Measurements from ENCODE around the gene PTPRN2. TPM values are rescaled to one million over a fixed set of nuclear protein-coding genes. Genes with fewer than 3 reads are reported as not detected.

PTPRN2 gene
- total RNA-seq, 1 experiment from 2014 or later = 3.8 TPM

DNA sequence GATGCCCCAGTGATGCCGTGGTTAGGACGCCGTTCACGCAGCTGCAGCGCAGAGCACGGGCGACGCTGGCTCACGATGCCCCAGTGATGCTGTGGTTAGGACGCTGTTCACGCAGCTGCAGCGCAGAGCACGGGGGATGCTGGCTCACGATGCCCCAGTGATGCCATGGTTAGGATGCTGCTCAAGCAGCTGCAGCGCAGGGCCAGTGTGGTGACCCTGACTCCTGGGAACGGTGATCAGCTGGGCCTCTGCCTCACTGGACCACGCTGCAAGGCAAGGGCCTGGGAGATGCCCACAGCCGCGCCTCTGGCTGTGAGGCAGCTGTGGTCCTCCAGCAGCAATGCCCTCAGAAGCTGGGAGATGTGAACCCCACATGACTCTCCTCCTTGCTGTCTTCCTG, 970.2 kb downstream of the PTPRN2 start:
- no peak for DNase-seq
- peaks cover 16% of the 10 kb centered on the region for H3K36me3 ChIP-seq
- no peaks in the 10 kb centered on the region; the same call in 1 of the 2 replicates for H3K9me3 ChIP-seq (replicated peaks)
- no peaks in the 10 kb centered on the region for H3K27me3 ChIP-seq
- no peak overlapping the region for H3K27ac ChIP-seq
- no peaks in the 10 kb centered on the region for H3K4me1 ChIP-seq
- no peak overlapping the region for H3K4me3 ChIP-seq

DNA sequence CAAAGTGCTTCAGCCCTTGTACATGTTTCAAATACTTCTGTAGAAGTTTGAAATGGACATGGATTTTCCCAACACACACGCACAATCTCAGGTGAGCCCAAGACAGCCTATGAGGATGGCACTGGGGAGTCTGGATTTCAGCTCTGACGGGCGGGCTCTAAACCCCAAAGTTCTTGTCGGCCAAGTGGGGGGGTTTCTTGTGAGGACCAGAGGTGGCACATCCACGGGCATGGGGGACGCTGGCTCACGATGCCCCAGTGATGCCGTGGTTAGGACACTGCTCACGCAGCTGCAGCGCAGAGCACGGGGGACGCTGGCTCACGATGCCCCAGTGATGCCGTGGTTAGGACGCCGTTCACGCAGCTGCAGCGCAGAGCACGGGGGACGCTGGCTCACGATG, 970.7 kb downstream of the PTPRN2 start:
- Histone ChIP-seq H3K27ac (no peak overlapping the region), H3K9me3 (replicated peaks) (no peaks in the 10 kb centered on the region; the same call in 1 of the 2 replicates), H3K4me1 (no peaks in the 10 kb centered on the region), H3K36me3 (peaks cover 16% of the 10 kb centered on the region), H3K4me3 (no peak overlapping the region), H3K27me3 (no peaks in the 10 kb centered on the region)
- DNase-seq = no peak

DNA sequence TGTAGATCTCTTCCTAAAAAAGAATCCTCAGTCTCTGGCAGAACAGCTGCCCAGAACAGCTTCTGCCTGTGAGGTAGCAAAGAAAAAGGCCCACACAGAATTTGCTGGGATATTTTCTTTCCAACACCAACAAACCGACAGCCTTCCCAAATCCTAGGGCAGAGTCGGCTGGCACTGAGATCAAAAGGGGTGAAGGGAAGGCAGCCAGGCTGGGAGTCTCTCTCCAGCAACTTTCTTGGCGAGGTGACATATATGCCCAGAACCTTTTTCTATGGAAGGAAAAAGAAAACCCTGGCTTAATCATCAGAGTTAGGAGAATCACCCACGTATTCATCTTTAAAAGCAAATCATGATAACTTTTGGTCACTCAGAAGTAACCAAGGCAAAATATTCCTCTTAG, 971.2 kb downstream of the PTPRN2 start:
- no peak overlapping the region for H3K4me3 ChIP-seq
- H3K27ac ChIP-seq = no peak overlapping the region
- H3K27me3 ChIP-seq = no peaks in the 10 kb centered on the region
- no peaks in the 10 kb centered on the region for H3K4me1 ChIP-seq
- DNase-seq = no peak
- no peaks in the 10 kb centered on the region; the same call in 1 of the 2 replicates for H3K9me3 ChIP-seq (replicated peaks)
- H3K36me3 ChIP-seq = peaks cover 16% of the 10 kb centered on the region

DNA sequence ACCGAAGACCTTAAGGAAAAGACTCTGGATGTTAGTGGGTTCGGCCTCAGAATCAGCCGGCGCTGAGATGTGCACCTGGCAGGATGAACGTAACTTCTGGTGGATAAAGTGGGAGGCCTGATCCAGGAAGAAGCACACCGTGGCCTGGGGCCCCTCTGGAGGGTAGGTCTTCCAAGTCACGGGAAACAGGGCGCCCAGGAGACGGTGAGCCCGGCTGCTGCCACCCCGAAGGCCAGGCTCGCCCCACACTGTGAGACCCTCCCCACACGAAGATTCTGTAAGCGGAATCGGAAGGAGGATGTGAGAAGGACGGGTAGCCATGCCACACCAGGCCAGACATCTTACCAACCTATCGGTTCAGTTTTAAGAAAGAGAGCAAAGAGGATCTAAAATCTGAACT, 971.8 kb downstream of the PTPRN2 start:
- Histone ChIP-seq H3K4me3 (no peak overlapping the region), H3K27me3 (no peaks in the 10 kb centered on the region), H3K27ac (no peak overlapping the region), H3K36me3 (peaks cover 16% of the 10 kb centered on the region), H3K4me1 (no peaks in the 10 kb centered on the region), H3K9me3 (replicated peaks) (no peaks in the 10 kb centered on the region; the same call in 1 of the 2 replicates)
- DNase-seq = no peak

DNA sequence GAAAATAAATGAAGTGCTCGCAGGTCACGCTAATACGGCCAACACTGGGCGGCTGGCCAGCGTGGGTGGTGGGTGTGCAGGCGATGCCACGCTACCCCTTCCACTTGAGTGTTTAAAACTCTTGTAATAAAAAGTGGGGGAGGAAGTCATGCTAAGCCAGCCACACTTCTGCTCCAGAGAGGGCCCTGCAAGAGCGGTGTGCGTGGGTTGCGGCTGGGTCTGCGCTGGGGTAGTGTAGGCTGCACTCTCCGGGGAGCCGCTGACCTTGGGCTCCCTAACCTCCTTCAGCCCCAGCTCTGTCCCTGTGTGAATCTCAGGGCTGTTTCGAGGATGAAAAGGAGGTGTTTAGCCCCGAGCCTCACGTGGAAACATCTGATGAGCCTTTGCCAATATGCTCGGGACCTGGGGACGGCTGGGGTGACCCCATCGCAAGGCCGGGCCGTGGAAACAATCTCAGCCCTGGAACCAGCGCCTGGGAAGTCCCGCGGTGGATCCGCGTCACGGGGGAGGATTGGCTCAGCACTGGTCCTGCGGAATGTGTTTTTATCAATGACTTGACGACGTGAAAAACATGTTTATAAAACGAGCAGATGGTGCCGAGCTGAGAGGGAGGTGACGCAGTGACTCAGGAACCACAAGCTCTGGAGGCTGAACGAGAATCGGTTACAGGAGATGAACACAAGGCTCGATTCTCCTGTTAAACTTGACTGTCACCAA, 972.4 kb downstream of the PTPRN2 start:
- Histone ChIP-seq H3K27me3 (no peaks in the 10 kb centered on the region), H3K4me3 (no peak overlapping the region), H3K9me3 (replicated peaks) (no peaks in the 10 kb centered on the region; the same call in 1 of the 2 replicates), H3K4me1 (no peaks in the 10 kb centered on the region), H3K36me3 (peaks cover 16% of the 10 kb centered on the region), H3K27ac (no peak overlapping the region)
- no peak for DNase-seq

DNA sequence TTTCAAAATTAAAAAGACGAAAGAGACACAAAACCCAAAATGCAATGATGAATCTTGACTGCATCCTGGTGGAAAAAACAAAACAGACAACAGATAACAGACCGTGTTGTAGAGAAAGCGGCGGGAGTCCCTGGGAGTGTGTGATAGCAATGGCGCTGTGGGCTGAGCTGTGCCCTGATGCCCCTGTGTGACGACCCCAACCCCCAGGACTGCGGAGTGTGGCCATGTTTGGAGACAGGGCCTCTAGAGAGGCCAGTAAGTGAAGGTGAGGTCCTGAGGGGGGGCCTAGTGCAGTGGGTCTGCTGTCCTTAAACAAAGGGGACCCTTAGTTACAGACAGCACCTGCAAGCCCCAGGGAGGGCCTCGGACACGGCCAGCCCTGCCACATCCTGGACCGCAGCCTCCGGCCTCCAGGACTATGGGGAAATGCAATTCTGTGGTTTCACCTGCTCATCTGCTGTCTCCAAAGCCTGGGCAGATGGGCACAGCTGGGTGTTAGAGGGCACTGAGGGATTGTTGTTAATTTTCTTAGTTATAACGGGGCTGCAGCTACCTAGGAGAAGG, 973.1 kb downstream of the PTPRN2 start:
- Histone ChIP-seq H3K9me3 (replicated peaks) (no peaks in the 10 kb centered on the region; the same call in 1 of the 2 replicates), H3K27me3 (no peaks in the 10 kb centered on the region)
- no peak for DNase-seq

DNA sequence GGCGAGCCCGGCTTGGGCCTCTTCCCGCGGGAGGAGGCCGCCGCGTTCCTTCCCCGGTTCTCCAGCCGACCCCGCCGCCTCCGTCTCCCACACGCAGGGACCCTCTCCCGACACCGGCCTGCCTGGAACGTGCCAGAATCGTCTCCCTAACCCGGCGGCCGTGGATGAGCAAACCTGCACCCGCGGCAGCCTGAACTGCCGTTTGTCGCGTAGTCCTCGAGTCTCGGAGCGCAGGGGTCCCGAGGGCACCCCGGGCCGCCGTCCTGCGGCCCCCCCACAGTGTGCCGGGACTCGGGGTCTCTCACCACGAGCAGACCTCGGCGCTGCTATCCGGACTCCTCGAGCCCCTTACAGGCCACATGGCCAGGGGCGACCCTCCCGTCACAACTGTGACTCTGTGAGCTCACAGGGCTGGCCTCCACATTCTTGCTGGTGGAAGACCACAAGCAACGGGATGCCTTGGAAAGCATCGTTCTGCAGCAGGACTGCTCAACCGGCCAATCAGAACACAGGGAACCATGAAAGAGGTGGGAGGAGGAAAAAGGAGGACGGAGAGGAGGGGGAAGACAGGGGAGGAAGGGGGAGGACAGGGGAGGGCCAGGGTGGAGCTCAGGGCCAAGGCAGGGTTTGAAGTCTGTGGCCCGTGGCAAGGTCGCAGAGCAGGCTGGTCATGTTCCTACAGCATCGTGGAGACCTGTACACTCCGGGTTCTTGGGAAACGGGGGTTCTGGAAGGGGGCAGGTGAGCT, 973.9 kb downstream of the PTPRN2 start:
- DNase-seq = no peak
- no peak overlapping the region for H3K27ac ChIP-seq
- H3K9me3 ChIP-seq (replicated peaks) = no peaks in the 10 kb centered on the region; the same call in 1 of the 2 replicates
- no peaks in the 10 kb centered on the region for H3K27me3 ChIP-seq
- no peak overlapping the region for H3K4me3 ChIP-seq
- H3K4me1 ChIP-seq = no peaks in the 10 kb centered on the region
- peaks cover 16% of the 10 kb centered on the region for H3K36me3 ChIP-seq

More for the DNA sequence above, 973.1 kb downstream of the PTPRN2 start:
- Histone ChIP-seq H3K4me1 (no peaks in the 10 kb centered on the region), H3K4me3 (no peak overlapping the region), H3K27ac (no peak overlapping the region), H3K36me3 (peaks cover 16% of the 10 kb centered on the region)

DNA sequence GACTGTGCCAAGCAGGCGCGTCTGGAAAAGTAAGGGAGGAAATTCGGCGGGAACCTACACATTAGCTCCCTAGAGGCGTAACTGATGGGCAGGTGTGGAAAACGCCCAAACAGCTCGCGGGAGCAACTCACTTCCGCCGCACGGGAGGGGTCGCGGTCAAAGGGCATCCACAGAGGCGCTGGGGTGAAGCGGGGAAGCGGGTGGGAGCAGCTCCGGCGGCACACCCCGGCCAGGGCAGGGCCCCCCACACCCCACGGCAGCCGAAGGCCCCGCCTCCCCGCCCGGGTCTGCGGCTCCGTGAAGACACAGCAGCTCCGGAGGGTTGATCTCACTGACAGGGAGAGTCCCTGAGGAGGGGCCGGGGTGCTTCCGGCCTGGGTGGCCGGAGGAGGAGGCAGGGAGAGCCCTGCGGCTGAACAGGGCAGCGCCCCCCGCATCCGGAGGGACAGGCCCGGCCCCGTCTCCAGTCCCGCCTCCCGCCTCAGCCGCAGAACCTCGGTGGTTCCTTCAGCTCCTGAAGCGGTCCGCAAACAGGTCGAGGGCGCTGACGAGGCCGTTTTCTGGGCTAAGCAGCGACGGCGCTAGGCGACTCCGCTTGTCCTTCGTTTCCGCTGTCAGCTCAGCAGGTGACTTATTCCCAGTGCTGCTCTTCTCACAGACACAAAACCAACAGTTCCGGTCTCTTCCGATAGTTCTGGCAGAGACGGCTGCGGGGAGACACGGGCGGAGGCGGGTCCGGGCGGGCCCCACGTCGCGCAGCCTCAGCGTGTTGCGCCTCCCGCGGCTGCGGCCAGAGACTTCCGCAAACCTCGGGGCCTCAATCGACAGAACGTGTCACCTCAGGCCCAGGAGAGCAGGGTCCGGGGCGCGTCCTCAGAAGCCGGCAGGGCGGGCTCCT, 974.7 kb downstream of the PTPRN2 start:
- no peaks in the 10 kb centered on the region; the same call in 1 of the 2 replicates for H3K9me3 ChIP-seq (replicated peaks)
- H3K27me3 ChIP-seq = no peaks in the 10 kb centered on the region
- no peaks in the 10 kb centered on the region for H3K4me1 ChIP-seq
- no peak for DNase-seq
- peaks cover 16% of the 10 kb centered on the region for H3K36me3 ChIP-seq
- H3K27ac ChIP-seq = no peak overlapping the region
- H3K4me3 ChIP-seq = no peak overlapping the region

DNA sequence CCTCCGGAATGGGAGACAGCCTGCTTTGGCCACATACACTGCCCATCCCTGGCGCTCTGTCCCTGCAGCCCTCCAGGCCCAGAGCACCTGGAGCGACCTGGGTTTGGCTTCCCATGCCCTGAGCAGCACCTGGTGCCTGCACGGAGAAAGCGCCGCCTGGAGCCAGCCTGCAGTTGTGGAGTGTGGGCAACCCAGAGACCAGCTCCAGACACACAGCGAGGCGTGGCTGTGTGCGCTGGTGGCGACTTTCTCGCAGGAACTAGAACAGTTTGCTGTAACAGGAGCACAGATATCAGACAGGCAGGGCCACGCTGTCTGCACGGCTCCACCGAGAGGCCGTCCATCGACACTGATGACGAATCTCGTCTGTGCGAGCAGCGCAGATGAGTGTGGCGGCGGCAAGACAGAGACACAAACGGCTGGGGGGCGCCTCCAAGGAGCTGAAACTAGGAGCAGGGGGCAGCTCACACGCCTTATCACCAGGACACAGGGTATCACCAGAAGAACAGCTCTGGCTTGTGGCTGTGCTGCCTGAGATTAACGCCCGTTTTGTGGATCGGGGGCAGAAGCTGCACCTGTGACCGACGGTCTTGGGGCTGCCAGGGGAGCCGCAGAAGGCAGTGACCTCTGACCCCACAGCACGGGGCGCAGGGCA, 975.5 kb downstream of the PTPRN2 start:
- H3K4me1 ChIP-seq = no peaks in the 10 kb centered on the region
- DNase-seq = no peak
- peaks cover 13% of the 10 kb centered on the region for H3K36me3 ChIP-seq
- H3K27ac ChIP-seq = no peak overlapping the region
- H3K4me3 ChIP-seq = no peak overlapping the region
- no peaks in the 10 kb centered on the region for H3K27me3 ChIP-seq
- H3K9me3 ChIP-seq (replicated peaks) = no peaks in the 10 kb centered on the region; the same call in 1 of the 2 replicates

DNA sequence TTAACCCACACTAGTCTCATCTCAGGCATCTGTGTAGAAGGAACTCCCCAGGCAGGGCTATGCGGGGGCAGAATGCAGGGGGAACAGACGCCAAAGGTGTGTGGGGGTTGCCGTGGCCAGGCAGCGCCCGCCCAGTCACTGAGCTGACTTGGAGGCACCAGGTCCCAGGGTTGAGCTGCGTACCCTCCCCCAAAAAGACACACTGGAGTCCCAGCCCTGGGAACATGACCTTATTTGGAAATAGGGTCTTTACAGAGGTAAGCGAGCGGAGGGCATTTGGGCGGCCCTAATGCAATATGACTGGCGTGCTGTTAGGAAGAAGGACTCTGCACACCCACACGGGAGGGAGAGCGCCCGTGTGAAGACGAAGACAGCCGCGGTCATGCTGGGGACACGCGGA, 976.3 kb downstream of the PTPRN2 start:
- Histone ChIP-seq H3K27me3 (no peaks in the 10 kb centered on the region), H3K9me3 (replicated peaks) (no peaks in the 10 kb centered on the region; the same call in 1 of the 2 replicates), H3K27ac (no peak overlapping the region), H3K36me3 (peaks cover 13% of the 10 kb centered on the region), H3K4me3 (no peak overlapping the region), H3K4me1 (no peaks in the 10 kb centered on the region)
- no peak for DNase-seq

DNA sequence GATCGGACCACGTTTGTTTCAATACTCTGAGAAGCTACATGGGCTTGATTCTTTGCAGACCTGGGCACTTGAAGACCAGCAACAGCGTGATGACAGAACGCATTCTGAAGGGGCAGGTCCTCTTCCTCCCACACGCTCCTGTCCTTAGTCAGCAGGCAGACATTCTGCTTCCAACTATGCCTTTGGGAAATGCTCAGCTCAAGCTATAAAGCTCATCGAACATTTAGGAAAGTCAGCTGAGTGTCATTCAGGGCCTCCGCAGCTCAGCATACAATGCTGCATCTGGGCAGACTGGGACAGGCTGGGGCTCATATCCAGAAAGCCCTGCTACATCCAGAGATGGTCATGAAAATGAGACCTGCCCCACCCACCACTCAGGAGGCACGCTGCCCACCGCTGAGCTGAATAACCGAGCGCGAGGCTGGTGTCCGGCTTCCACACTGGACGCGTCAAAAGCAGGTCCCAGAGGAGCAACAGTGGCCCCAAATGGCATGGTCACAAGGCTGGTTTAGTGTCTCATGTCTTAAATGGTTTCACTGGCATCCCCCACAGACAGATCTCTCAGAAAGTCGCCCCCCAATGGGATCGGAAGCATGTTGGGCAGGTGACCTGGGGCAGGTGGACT, 976.8 kb downstream of the PTPRN2 start:
- no peak overlapping the region for H3K27ac ChIP-seq
- peaks cover 11% of the 10 kb centered on the region for H3K36me3 ChIP-seq
- no peaks in the 10 kb centered on the region for H3K4me1 ChIP-seq
- H3K9me3 ChIP-seq (replicated peaks) = no peaks in the 10 kb centered on the region; the same call in 1 of the 2 replicates
- H3K4me3 ChIP-seq = no peak overlapping the region
- no peaks in the 10 kb centered on the region for H3K27me3 ChIP-seq
- DNase-seq = no peak

DNA sequence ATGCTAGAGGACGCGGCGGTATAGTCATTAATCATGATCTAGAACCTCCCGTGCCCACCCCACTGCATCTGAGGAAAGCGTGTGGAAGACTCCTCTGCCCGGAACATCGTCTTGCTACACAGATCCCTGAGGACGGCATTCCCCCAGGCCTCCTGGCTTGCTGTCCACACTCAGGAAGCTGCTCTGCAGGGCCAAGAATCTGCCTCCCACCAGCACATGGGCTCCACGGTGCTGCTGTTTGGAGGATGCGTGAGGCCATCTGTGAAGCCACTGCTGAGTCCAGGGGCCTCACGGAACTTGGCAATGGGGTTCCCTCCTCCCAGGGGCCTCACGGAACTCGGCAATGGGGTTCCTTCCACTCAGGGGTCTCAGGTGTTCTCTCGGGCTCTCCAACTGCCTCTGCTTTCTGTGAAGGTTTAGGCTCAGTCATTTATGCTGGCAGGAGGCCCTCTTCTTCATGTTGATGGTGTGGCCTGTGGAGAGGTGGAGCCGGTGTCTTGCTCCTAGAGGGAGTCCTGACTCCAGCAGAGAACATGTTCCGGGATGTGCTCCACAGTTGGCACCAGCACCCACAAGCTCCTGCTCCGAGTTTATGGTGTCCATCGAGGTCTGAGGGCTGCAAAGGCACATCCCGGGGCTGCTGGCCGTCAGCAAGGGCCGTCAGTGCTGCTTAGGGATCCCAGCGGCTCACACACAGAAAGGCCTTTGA, 977.5 kb downstream of the PTPRN2 start:
- DNase-seq = no peak
- no peaks in the 10 kb centered on the region for H3K4me1 ChIP-seq
- no peak overlapping the region for H3K27ac ChIP-seq
- H3K9me3 ChIP-seq (replicated peaks) = no peaks in the 10 kb centered on the region; the same call in 1 of the 2 replicates
- H3K27me3 ChIP-seq = no peaks in the 10 kb centered on the region
- H3K4me3 ChIP-seq = no peak overlapping the region
- peaks cover 7% of the 10 kb centered on the region for H3K36me3 ChIP-seq

DNA sequence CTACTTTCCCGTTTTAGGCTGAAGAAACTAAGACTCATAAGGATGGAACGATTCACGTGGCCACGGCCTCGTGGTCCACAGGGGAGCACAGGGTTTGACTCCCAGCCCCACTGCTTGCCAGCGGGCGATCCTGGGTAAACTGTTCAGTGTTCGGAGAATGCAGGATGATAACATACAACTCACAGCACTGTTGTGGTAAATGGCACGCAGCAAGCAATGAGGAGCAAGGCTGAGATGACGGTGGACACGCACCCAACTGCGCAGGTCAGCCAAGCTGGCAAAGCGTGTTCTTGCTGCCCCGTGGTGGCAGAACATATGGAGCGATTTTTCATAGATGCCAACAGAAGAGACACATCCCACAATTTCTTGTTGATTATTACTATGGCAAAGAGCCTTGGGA, 978.1 kb downstream of the PTPRN2 start:
- Histone ChIP-seq H3K4me1 (no peaks in the 10 kb centered on the region), H3K4me3 (no peak overlapping the region), H3K36me3 (peaks cover 2% of the 10 kb centered on the region; the same call in 1 of the 2 replicates), H3K27ac (no peak overlapping the region), H3K9me3 (replicated peaks) (no peaks in the 10 kb centered on the region; the same call in 1 of the 2 replicates), H3K27me3 (no peaks in the 10 kb centered on the region)
- DNase-seq = no peak
